HG02885 (cell line): ENCODE data around the gene RPS6KA5.

ENCODE experiments used
- ATAC-seq: cut with Tn5 transposase; IDR thresholded peaks from one replicate; pipeline ENCODE4 v1.9.1; 2021; ENCODE audit warnings: mild to moderate bottlenecking; ENCODE audit not compliant: unreplicated experiment, poor library complexity

Gene RPS6KA5

GRCh38 chr14:91032248-91032647 lies 28.2 kb downstream of the RPS6KA5 start:
- ATAC-seq: no peak

GRCh38 chr14:91031666-91032065 lies 28.8 kb downstream of the RPS6KA5 start:
- ATAC-seq: no peak

GRCh38 chr14:91029456-91030217 lies 30.8 kb downstream of the RPS6KA5 start:
- ATAC-seq: no peak

GRCh38 chr14:91027561-91027960 lies 32.9 kb downstream of the RPS6KA5 start:
- ATAC-seq: no peak

- peak; percentile 94 for ATAC-seq
Observed at GRCh38 chr14:91022622-91023028, 37.8 kb downstream of the RPS6KA5 start.

GRCh38 chr14:91021991-91022621 lies 38.3 kb downstream of the RPS6KA5 start:
- peak; percentile 37 for ATAC-seq

- no peak for ATAC-seq
Observed at GRCh38 chr14:91021115-91021514, 39.3 kb downstream of the RPS6KA5 start.

GRCh38 chr14:91019673-91020072 lies 40.8 kb downstream of the RPS6KA5 start:
- no peak for ATAC-seq

- ATAC-seq: no peak
Observed at GRCh38 chr14:91018481-91018880, 42.0 kb downstream of the RPS6KA5 start.

GRCh38 chr14:91016800-91017410 lies 43.5 kb downstream of the RPS6KA5 start:
- no peak for ATAC-seq

GRCh38 chr14:91015435-91015834 lies 45.0 kb downstream of the RPS6KA5 start:
- ATAC-seq: no peak

- ATAC-seq: no peak
Observed at GRCh38 chr14:91012045-91012444, 48.4 kb downstream of the RPS6KA5 start.

- no peak for ATAC-seq
Observed at GRCh38 chr14:91010153-91010533, 50.3 kb downstream of the RPS6KA5 start.

- peak; percentile 96 for ATAC-seq
Observed at GRCh38 chr14:91009501-91010152, 50.8 kb downstream of the RPS6KA5 start.

GRCh38 chr14:91008759-91009409 lies 51.6 kb downstream of the RPS6KA5 start:
- ATAC-seq: no peak

GRCh38 chr14:91005716-91006115 lies 54.7 kb downstream of the RPS6KA5 start:
- no peak for ATAC-seq

GRCh38 chr14:91004987-91005386 lies 55.5 kb downstream of the RPS6KA5 start:
- no peak for ATAC-seq

- ATAC-seq: no peak
Observed at GRCh38 chr14:90999299-90999698, 61.1 kb downstream of the RPS6KA5 start.

GRCh38 chr14:90996967-90997366 lies 63.5 kb downstream of the RPS6KA5 start:
- ATAC-seq: no peak

- ATAC-seq: no peak
Observed at GRCh38 chr14:90995785-90996184, 64.7 kb downstream of the RPS6KA5 start.

- ATAC-seq: no peak
Observed at GRCh38 chr14:90993792-90994191, 66.6 kb downstream of the RPS6KA5 start.
